ENCODE measurements around the gene IER2.

DNA sequence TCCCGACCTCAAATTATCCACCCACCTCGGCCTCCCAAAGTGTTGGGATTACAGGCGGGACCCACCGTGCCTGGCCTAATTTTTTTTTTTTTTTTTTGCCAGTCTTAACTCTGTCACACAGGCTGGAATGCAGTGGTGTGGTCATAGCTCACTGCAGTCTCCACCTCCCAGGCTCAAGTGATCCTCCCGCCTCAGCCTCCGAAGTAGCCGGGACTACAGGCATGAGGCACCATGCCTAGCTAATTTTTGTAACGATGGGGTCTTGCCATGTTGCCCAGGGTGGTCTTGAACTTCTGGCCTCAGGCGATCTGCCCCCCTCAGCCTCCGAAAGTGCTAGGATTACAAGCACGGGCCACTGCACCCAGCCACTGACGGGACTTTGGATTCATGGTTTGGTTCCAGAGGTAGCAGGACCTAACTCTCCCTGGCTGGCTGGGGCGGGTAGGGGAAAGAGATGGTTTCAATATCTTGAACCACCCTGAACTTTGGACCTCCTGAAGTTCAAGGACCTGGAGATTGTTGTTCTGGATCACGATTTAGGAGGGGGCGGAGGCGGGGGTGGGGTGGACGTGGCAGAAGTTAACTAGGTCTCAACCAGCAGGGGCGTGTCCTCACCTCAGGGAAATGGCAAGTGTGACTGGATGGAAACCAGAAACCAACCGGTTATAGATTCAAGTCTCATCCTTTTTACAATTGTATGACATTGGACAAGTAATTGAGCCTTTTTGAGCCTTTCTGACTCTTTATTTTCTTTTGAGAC is 40.8 kb downstream of the IER2 start:
- no peak for TF ChIP-seq POLR2A (IDR thresholded peaks at IDR 0.05; ENCODE audit: low read depth, low read length)
- no peak for TF ChIP-seq POLR2AphosphoS5 (IDR thresholded peaks at IDR 0.05; ENCODE audit: insufficient read depth, low read depth, low read length)
- TF ChIP-seq MAX (IDR thresholded peaks at IDR 0.05; ENCODE audit: insufficient read depth, insufficient read length), result no peak
- TF ChIP-seq, protein P1, sequence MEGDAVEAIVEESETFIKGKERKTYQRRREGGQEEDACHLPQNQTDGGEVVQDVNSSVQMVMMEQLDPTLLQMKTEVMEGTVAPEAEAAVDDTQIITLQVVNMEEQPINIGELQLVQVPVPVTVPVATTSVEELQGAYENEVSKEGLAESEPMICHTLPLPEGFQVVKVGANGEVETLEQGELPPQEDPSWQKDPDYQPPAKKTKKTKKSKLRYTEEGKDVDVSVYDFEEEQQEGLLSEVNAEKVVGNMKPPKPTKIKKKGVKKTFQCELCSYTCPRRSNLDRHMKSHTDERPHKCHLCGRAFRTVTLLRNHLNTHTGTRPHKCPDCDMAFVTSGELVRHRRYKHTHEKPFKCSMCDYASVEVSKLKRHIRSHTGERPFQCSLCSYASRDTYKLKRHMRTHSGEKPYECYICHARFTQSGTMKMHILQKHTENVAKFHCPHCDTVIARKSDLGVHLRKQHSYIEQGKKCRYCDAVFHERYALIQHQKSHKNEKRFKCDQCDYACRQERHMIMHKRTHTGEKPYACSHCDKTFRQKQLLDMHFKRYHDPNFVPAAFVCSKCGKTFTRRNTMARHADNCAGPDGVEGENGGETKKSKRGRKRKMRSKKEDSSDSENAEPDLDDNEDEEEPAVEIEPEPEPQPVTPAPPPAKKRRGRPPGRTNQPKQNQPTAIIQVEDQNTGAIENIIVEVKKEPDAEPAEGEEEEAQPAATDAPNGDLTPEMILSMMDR (IDR thresholded peaks at IDR 0.05; ENCODE audit: extremely low read depth in 1 of 2, insufficient read depth in 1 of 2, low read depth in 1 of 2, low read length in 2 of 2), result no peak
- no peak for TF ChIP-seq JUN (IDR thresholded peaks at IDR 0.05; ENCODE audit: borderline replicate concordance, insufficient read depth, insufficient read length, low read depth)
- no peak for TF ChIP-seq GATA2 (IDR thresholded peaks at IDR 0.05; ENCODE audit: insufficient read depth, insufficient read length, low read depth, low read length)
- no peak for TF ChIP-seq EZH2 (IDR thresholded peaks at IDR 0.05; ENCODE audit: borderline replicate concordance, low read depth, low read length, severe bottlenecking)
- TF ChIP-seq FOS (IDR thresholded peaks at IDR 0.05; ENCODE audit: borderline replicate concordance, insufficient read depth, low read length), result no peak
- no peak for TF ChIP-seq MYC (IDR thresholded peaks at IDR 0.05; ENCODE audit: low read depth, low read length)

All from endothelial cell of umbilical vein (primary cell).